ENCODE measurements around the gene GALR2. TPM values are rescaled to one million over a fixed set of nuclear protein-coding genes. Genes with fewer than 3 reads are reported as not detected.
"Not testable (repeated sequence)": the region's sequence is repeated elsewhere in the genome, so short reads cannot be mapped to it uniquely, and the experiment has no call there.

The GALR2 gene
- total RNA-seq, 1 donor from 2014 or later = not detected

- Mint-ChIP-seq H3K36me3 (ENCODE audit: low read depth) (no peaks in the 10 kb centered on the region), H3K9me3 (no peaks in the 10 kb centered on the region), H3K27ac (ENCODE audit: unreplicated experiment) (no peak overlapping the region), H3K27me3 (ENCODE audit: low read depth) (peaks cover 87% of the 10 kb centered on the region), H3K4me1 (peaks cover 31% of the 10 kb centered on the region), H3K4me3 (peak overlapping the region; percentile 65)
- TF ChIP-seq CTCF (conservative IDR thresholded peaks at IDR 0.05) = no peak
- no peak for DNase-seq (ENCODE audit: low read depth, low spot score)
Measured at GRCh38 chr17:76076765-76077583, 2.4 kb downstream of the GALR2 start.

- Mint-ChIP-seq H3K27me3 (ENCODE audit: low read depth) (peaks cover 90% of the 10 kb centered on the region), H3K36me3 (ENCODE audit: low read depth) (no peaks in the 10 kb centered on the region), H3K4me3 (peak overlapping the region; percentile 65), H3K4me1 (peaks cover 25% of the 10 kb centered on the region), H3K9me3 (no peaks in the 10 kb centered on the region), H3K27ac (ENCODE audit: unreplicated experiment) (no peak overlapping the region)
- DNase-seq (ENCODE audit: low read depth, low spot score) = peak; percentile 11
- no peak for TF ChIP-seq CTCF (conservative IDR thresholded peaks at IDR 0.05)
Measured at GRCh38 chr17:76077584-76078110, 3.1 kb downstream of the GALR2 start.

- not testable (repeated sequence) for DNase-seq (ENCODE audit: low read depth, low spot score); H3K9me3 Mint-ChIP-seq; H3K36me3 Mint-ChIP-seq (ENCODE audit: low read depth)
- H3K27me3 Mint-ChIP-seq (ENCODE audit: low read depth) = peaks cover 88% of the 10 kb centered on the region
- peak overlapping the region; percentile 27 for H3K27ac Mint-ChIP-seq (ENCODE audit: unreplicated experiment)
- H3K4me1 Mint-ChIP-seq = peaks cover 22% of the 10 kb centered on the region
- peak overlapping the region; percentile 66 for H3K4me3 Mint-ChIP-seq
Measured at GRCh38 chr17:76078370-76078769, 3.8 kb downstream of the GALR2 start.

- no peak for TF ChIP-seq CTCF (conservative IDR thresholded peaks at IDR 0.05)
- peak within 1 kb of the TSS; percentile 66 for H3K4me3 Mint-ChIP-seq
- no peaks in the 10 kb centered on the region for H3K9me3 Mint-ChIP-seq
- H3K4me1 Mint-ChIP-seq = peaks cover 22% of the 10 kb centered on the region
- DNase-seq (ENCODE audit: low read depth, low spot score) = no peak
- H3K36me3 Mint-ChIP-seq (ENCODE audit: low read depth) = no peaks in the 10 kb centered on the region
- peak within 1 kb of the TSS; percentile 27 for H3K27ac Mint-ChIP-seq (ENCODE audit: unreplicated experiment)
- peaks cover 82% of the 10 kb centered on the region for H3K27me3 Mint-ChIP-seq (ENCODE audit: low read depth)
Measured at GRCh38 chr17:76078860-76079534, 4.4 kb downstream of the GALR2 start, which contains the start of gene ZACN. TSS of gene ZACN (plus strand) at chr17:76079182. CDS start at chr17:76079265, 83 bp downstream.

- H3K27me3 Mint-ChIP-seq (ENCODE audit: low read depth) = peaks cover 77% of the 10 kb centered on the region
Measured at GRCh38 chr17:76079535-76079955, 5.0 kb downstream of the GALR2 start.

More at GRCh38 chr17:76079535-76079955, 5.0 kb downstream of the GALR2 start:
- no peak for DNase-seq (ENCODE audit: low read depth, low spot score)
- TF ChIP-seq CTCF (conservative IDR thresholded peaks at IDR 0.05) = no peak
- no peak overlapping the region for H3K4me3 Mint-ChIP-seq
- peaks cover 22% of the 10 kb centered on the region for H3K4me1 Mint-ChIP-seq
- no peak overlapping the region for H3K27ac Mint-ChIP-seq (ENCODE audit: unreplicated experiment)
- peaks cover under 1% of the 10 kb centered on the region for H3K36me3 Mint-ChIP-seq (ENCODE audit: low read depth)
- no peaks in the 10 kb centered on the region for H3K9me3 Mint-ChIP-seq
